GM12878 (cell line): ENCODE data around the gene SOCS4. TPM values are rescaled to one million over a fixed set of nuclear protein-coding genes. Genes with fewer than 3 reads are reported as not detected.
A peak's percentile ranks its signal among the peaks of the same experiment; 100 is the strongest.

Source experiments
- ATAC-seq: fragments of 200-7000 bp; cut with Tn5 transposase; 3 replicates; pipeline ENCODE4 v1.9.1; 2020; ENCODE audit warnings: mild to moderate bottlenecking, moderate library complexity
- BruUV-seq: library from RNA; stranded (reverse); fragments of 400-500 nt; replicated peaks from 2 replicates; lab custom pipeline; 2021; lab: Mats Ljungman, UMichigan
- CTCF ChIA-PET: fragments of 300-600 bp; sonication (Branson Sonifier 250); formaldehyde crosslinking; extraction: SDS; loops from one replicate; lab custom pipeline; 2021; ENCODE audit warnings: inconsistent platforms; lab: Yijun Ruan, JAX
- POLR2A ChIA-PET: fragments of 350-600 bp; formaldehyde crosslinking; extraction: SDS; loops from one replicate; lab custom pipeline; 2021; ENCODE audit warnings: inconsistent platforms; lab: Charles Lee
- RAD21 ChIA-PET: fragments of 300-600 bp; sonication (Branson Sonifier 250); formaldehyde crosslinking; loops from one replicate; lab custom pipeline; 2023; ENCODE audit warnings: antibody characterized with exemption; ENCODE audit not compliant: unreplicated experiment; lab: Charles Lee
- SMC1A ChIA-PET: fragments of 300-600 bp; sonication (Branson Sonifier 250); formaldehyde crosslinking; loops from one replicate; lab custom pipeline; 2023; ENCODE audit not compliant: unreplicated experiment, uncharacterized antibody; lab: Charles Lee
- DNase-seq: peaks from one replicate; pipeline ENCODE4 v3.0.0-alpha.2; 2011; ENCODE audit warnings: low read depth, low spot score
- FAIRE-seq: peaks from 3 replicates; lab custom pipeline; 2011; peaks lifted over from hg19 to GRCh38; lab: Jason Lieb, UNC
- H2AFZ ChIP-seq: 2 replicates; pipeline ENCODE4 v1.6.0; 2011; ENCODE audit warnings: low read depth, low read length, control low read depth; ENCODE audit not compliant: control insufficient read depth
- H3K27ac ChIP-seq: 2 replicates; pipeline ENCODE4 v1.5.1; 2011; ENCODE audit warnings: control low read depth; ENCODE audit not compliant: control insufficient read depth, insufficient read depth
- H3K27me3 ChIP-seq, 2 experiments: replicated peaks in 1 of 2; 2 replicates each; pipeline versions ENCODE4 v1.6.0 to v1.6.1; 2011; ENCODE audit warnings: low read length in 1 of 2; ENCODE audit not compliant: control insufficient read depth in 2 of 2, insufficient read depth in 2 of 2
- H3K36me3 ChIP-seq, 2 experiments: 2 replicates each; pipeline ENCODE4 v1.5.1; 2011; ENCODE audit warnings: low read length in 1 of 2; ENCODE audit not compliant: control insufficient read depth in 2 of 2, insufficient read depth in 2 of 2
- H3K4me1 ChIP-seq: 2 replicates; pipeline ENCODE4 v1.6.1; 2011; ENCODE audit warnings: mild to moderate bottlenecking, low read length, moderate library complexity, mixed read lengths; ENCODE audit not compliant: control insufficient read depth, insufficient read depth
- H3K4me2 ChIP-seq: 2 replicates; pipeline ENCODE4 v1.6.0; 2011; ENCODE audit warnings: control low read depth; ENCODE audit not compliant: control insufficient read depth, insufficient read depth
- H3K4me3 ChIP-seq: fragments of 200-600 bp; sonication (generic); 2 replicates; pipeline ENCODE4 v1.5.1; 2016
- H3K79me2 ChIP-seq: 2 replicates; pipeline ENCODE4 v1.6.0; 2011; ENCODE audit warnings: low read length; ENCODE audit not compliant: control insufficient read depth, insufficient read depth
- H3K9ac ChIP-seq: 2 replicates; pipeline ENCODE4 v1.8.0; 2011; ENCODE audit warnings: low read length, control low read depth, mixed read lengths; ENCODE audit not compliant: control insufficient read depth, insufficient read depth
- H3K9me3 ChIP-seq: replicated peaks from 3 replicates; pipeline ENCODE4 v1.5.1; 2011; ENCODE audit warnings: mild to moderate bottlenecking, low read length; ENCODE audit not compliant: control insufficient read depth, insufficient read depth
- H4K20me1 ChIP-seq: 2 replicates; pipeline ENCODE4 v1.6.0; 2011; ENCODE audit not compliant: control insufficient read depth, insufficient read depth
- BCL11A ChIP-seq: IDR thresholded peaks from 2 replicates; pipeline ENCODE4 v1.6.1; 2011; ENCODE audit warnings: low read depth, low read length
- E2F4 ChIP-seq: IDR thresholded peaks from 2 replicates; pipeline ENCODE4 v1.6.1; 2012; ENCODE audit warnings: low read depth, low read length, improper control_type of control experiment
- E2F8 ChIP-seq: fragments of 450-650 bp; IDR thresholded peaks from 2 replicates; pipeline ENCODE4 v1.6.1; 2018; ENCODE audit warnings: mild to moderate bottlenecking, low read depth, moderate library complexity; ENCODE audit not compliant: partially characterized antibody
- MLLT1 ChIP-seq: fragments of 450-650 bp; IDR thresholded peaks from 2 replicates; pipeline ENCODE4 v1.6.1; 2016; ENCODE audit warnings: mild to moderate bottlenecking
- PKNOX1 ChIP-seq: fragments of 450-650 bp; IDR thresholded peaks from 2 replicates; pipeline ENCODE4 v1.6.1; 2016; ENCODE audit warnings: mild to moderate bottlenecking
- POLR2A ChIP-seq: IDR thresholded peaks from 2 replicates; pipeline ENCODE4 v1.6.1; 2011; ENCODE audit warnings: low read depth, mild to moderate bottlenecking, low read length
- WGBS: methylation state at CpG from one replicate; pipeline ENCODE4 v1.1.6; 2016; ENCODE audit warnings: low lambda C conversion rate; ENCODE audit not compliant: insufficient replicate concordance, insufficient coverage; ENCODE audit errors: missing lambda C conversion rate; 5-methylcytosine and 5-hydroxymethylcytosine counted together
- in situ Hi-C: fragments of 300-500 bp; cut with MboI; formaldehyde crosslinking; loops from 9 replicates; pipeline ENCODE4 v1.14.3; 2018; ENCODE audit warnings: mixed read lengths
- intact Hi-C: fragments of 100-400 bp; cut with micrococcal nuclease; formaldehyde crosslinking; loops from one replicate; pipeline ENCODE4 v1.14.2; 2022; ENCODE audit not compliant: unreplicated experiment
- polyA plus RNA-seq, 11 experiments: library from polyadenylated mRNA; depleted of rRNA in 4 of 11; unstranded in 6 of 11; stranded (reverse) in 5 of 11; fragments of >200 nt; fragmentation: Nextera tagmentation in 4 of 11; fragmentation: Illumina TruSeq in 1 of 11; extraction: Ambion mirVana in 4 of 11; extraction: Trizol in 1 of 11; gene quantifications; 1 replicate in 1 of 11; 2 replicates in 10 of 11; pipeline versions ENCODE4 v1.2.1 to v1.2.3, GENCODE V29; 2011 to 2016; ENCODE audit warnings: inconsistent platforms in 2 of 11, missing spikeins in 2 of 11, low read depth in 1 of 11
- total RNA-seq, 4 experiments: library from RNA; depleted of rRNA in 3 of 4; stranded (reverse); fragments of >200 nt in 3 of 4; fragmentation: Illumina TruSeq in 1 of 4; extraction: Trizol in 1 of 4; gene quantifications; 2 replicates each; pipeline versions ENCODE4 v1.2.1 to v1.2.3, GENCODE V29; 2013 to 2021

SOCS4 gene
- total and polyA plus RNA-seq, 10 of the 15 experiments (the other 5 are each of a cell fraction or from before 2014, with no cell fraction given), result 5.7 to 31.5 (median 20.8) TPM

GRCh38 chr14:55026441-55026792 is 619 bp upstream of the SOCS4 start:
- FAIRE-seq (no peak), DNase-seq (no peak), ATAC-seq (no peak)
- CTCF ChIA-PET, result interaction anchor here (1.1 to 7.3 kb wide), 4 partner anchors 12 to 51 kb away, joined by 3 to 44 read pairs (median 6); partner anchors contain the start of gene MAPK1IP1L
- Histone ChIP-seq H3K9ac (peak overlapping the region; percentile 94), H3K4me1 (no peaks in the 10 kb centered on the region), H3K4me3 (peak overlapping the region; percentile 78), H3K9me3 (no peaks in the 10 kb centered on the region), H2AFZ (peak overlapping the region; percentile 91), H3K79me2 (peaks cover 69% of the 10 kb centered on the region), H3K27me3 (no peaks in the 10 kb centered on the region), H4K20me1 (no peaks in the 10 kb centered on the region), H3K27ac (peak overlapping the region; percentile 91), H3K4me2 (peak overlapping the region; percentile 76), H3K36me3 (peaks cover 0 to 4% of the 10 kb centered on the region in 2 experiments; a peak in 1 of 4 replicates)
- RAD21 ChIA-PET, result interaction anchor here (0.6 to 6.1 kb wide), 7 partner anchors 18 to 163 kb away, joined by 3 to 68 read pairs (median 4); partner anchors contain the start of genes LGALS3 and MAPK1IP1L
- BruUV-seq, result no TSS peak
- no peak for TF ChIP-seq BCL11A
- no peak for TF ChIP-seq MLLT1
- no peak for TF ChIP-seq E2F8
- TF ChIP-seq E2F4, result no peak
- TF ChIP-seq PKNOX1, result no peak
- TF ChIP-seq POLR2A, result no peak
- intact Hi-C loops (loop anchor here (5.0 kb wide), 1 partner anchor 124 kb away; the partner anchor contains the start of gene GCH1), in situ Hi-C loops (no loop called here)
- POLR2A ChIA-PET, result interaction anchor here (0.6 to 2.8 kb wide), 12 partner anchors 11 to 145 kb away, joined by 3 to 14 read pairs (median 3); partner anchors contain the start of genes GCH1 and MAPK1IP1L
- SMC1A ChIA-PET, result interaction anchor here (0.6 to 2.5 kb wide), 8 partner anchors 11 to 253 kb away, joined by 3 to 18 read pairs (median 4); no protein-coding TSS in a partner anchor
- 0% methylated on average over 9 of the region's 9 CpGs for WGBS
